Tibial nerve (tissue), 4 donors: Measurements from ENCODE around the gene TMEM63A. TPM values are rescaled to one million over a fixed set of nuclear protein-coding genes. Genes with fewer than 3 reads are reported as not detected.

Experiments
- DNase-seq, 2 donors: peaks; one replicate each; pipeline ENCODE4 v3.0.0-alpha.2; 2019; ENCODE audit warnings: low spot score in 2 of 2
- H3K27ac ChIP-seq, 4 donors: fragments of 200-600 bp; sonication (generic) in 3 of 4; one replicate each; pipeline ENCODE4 v1.5.1; 2017 to 2019; ENCODE audit warnings: mild to moderate bottlenecking in 1 of 4
- H3K27me3 ChIP-seq, 2 donors: fragments of 200-600 bp; sonication (generic) in 1 of 2; one replicate each; pipeline versions ENCODE4 v1.5.1 to v1.6.0; 2017 to 2019
- H3K36me3 ChIP-seq, 3 donors: fragments of 200-600 bp; sonication (generic); one replicate each; pipeline ENCODE4 v1.5.1; 2018 to 2019
- H3K4me1 ChIP-seq, 4 donors: fragments of 200-600 bp; sonication (generic) in 3 of 4; one replicate each; pipeline ENCODE4 v1.5.1; 2017 to 2019
- H3K4me3 ChIP-seq, 4 donors: fragments of 200-600 bp; sonication (generic) in 3 of 4; one replicate each; pipeline ENCODE4 v1.5.1; 2017 to 2019; ENCODE audit warnings: mild to moderate bottlenecking in 1 of 4, moderate library complexity in 1 of 4
- H3K9me3 ChIP-seq, 4 donors: fragments of 200-600 bp; sonication (generic) in 3 of 4; one replicate each; pipeline ENCODE4 v1.5.1; 2017 to 2019
- CTCF ChIP-seq, 5 experiments: fragments of 200-600 bp in 3 of 5; fragments of 450-650 bp in 2 of 5; sonication (generic) in 3 of 5; IDR thresholded peaks; one replicate each; pipeline ENCODE4 v1.5.1; 2016 to 2019; ENCODE audit warnings: antibody characterized with exemption in 5 of 5, mild to moderate bottlenecking in 3 of 5, moderate library complexity in 2 of 5
- EP300 ChIP-seq, 2 donors: sonication (generic); formaldehyde crosslinking; IDR thresholded peaks; one replicate each; pipeline ENCODE4 v1.6.1; 2017; ENCODE audit warnings: antibody characterized with exemption in 2 of 2, mild to moderate bottlenecking in 1 of 2
- POLR2A ChIP-seq, 2 donors: fragments of 450-650 bp; IDR thresholded peaks; one replicate each; pipeline ENCODE4 v1.6.1; 2017; ENCODE audit warnings: antibody characterized with exemption in 2 of 2, mild to moderate bottlenecking in 2 of 2, moderate library complexity in 2 of 2
- WGBS, 2 donors: methylation state at CpG; one replicate each; pipeline ENCODE4 v1.1.5; 2018; 5-methylcytosine and 5-hydroxymethylcytosine counted together
- total RNA-seq, 4 donors: library from RNA; depleted of rRNA; stranded (reverse); fragments of >200 nt; gene quantifications; one replicate each; pipeline ENCODE4 v1.1.0, GENCODE V29; 2016

The TMEM63A gene
- total RNA-seq, 4 donors from 2014 or later, result 63.2 to 91.5 (median 66.7) TPM

DNA sequence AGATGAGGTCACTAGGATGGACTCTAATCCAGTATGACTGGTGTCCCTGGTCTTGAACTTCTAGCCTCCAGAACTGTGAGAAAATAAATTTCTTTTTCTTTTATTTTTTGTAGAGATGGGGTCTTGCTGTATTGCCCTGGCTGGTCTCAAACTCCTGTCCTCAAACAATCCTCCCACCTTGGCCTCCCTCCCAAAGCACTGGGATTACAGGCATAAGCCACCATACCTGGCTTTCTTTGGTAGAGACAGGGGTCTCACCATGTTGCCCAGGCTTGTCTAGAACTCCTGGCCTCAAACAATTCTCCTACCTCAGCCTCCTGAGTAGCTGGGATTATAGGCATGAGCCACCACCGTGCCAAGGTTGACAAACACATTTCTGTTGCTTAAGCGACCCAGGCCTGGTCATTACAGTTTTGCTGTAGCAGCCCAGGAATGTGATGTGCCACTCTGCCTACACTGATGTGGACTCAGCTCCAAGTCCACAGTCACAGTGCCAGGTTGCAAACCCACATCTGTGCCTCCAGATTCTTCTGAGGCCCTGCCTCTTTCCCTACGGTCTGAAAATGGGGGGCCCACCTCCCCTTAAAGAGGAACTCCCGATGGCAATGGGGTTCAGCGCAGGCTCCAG is 25.9 kb upstream of the TMEM63A start:
- Histone ChIP-seq H3K9me3 (no peaks in the 10 kb centered on the region), H3K27me3 (no peaks in the 10 kb centered on the region), H3K4me3 (no peak overlapping the region), H3K36me3 (peaks cover 0 to 1% (median 0%) of the 10 kb centered on the region in 3 donors), H3K27ac (no peak overlapping the region), H3K4me1 (peaks cover 0 to 9% (median 4%) of the 10 kb centered on the region in 4 donors)
- 85 to 87% methylated on average over 5 of the region's 5 CpGs for WGBS, 2 donors
- TF ChIP-seq EP300 (IDR thresholded peaks at IDR 0.05) (no peak), POLR2A (IDR thresholded peaks at IDR 0.05) (no peak), CTCF (IDR thresholded peaks at IDR 0.05) (no peak)
- DNase-seq, result no peak

- no peak for TF ChIP-seq CTCF (IDR thresholded peaks at IDR 0.05)
- TF ChIP-seq EP300 (IDR thresholded peaks at IDR 0.05), result no peak
- TF ChIP-seq POLR2A (IDR thresholded peaks at IDR 0.05), result no peak
- WGBS, 2 donors, result 78 to 93% methylated on average over 6 of the region's 7 CpGs
- no peak overlapping the region for H3K27ac ChIP-seq
- DNase-seq, result no peak
- H3K9me3 ChIP-seq, result no peaks in the 10 kb centered on the region
- no peaks in the 10 kb centered on the region for H3K36me3 ChIP-seq
- no peak overlapping the region for H3K4me3 ChIP-seq
- H3K27me3 ChIP-seq, result no peaks in the 10 kb centered on the region
- peaks cover 0 to 9% (median 4%) of the 10 kb centered on the region in 4 donors for H3K4me1 ChIP-seq
Measured at GRCh38 chr1:225907341-225907740, 25.2 kb upstream of the TMEM63A start.

DNA sequence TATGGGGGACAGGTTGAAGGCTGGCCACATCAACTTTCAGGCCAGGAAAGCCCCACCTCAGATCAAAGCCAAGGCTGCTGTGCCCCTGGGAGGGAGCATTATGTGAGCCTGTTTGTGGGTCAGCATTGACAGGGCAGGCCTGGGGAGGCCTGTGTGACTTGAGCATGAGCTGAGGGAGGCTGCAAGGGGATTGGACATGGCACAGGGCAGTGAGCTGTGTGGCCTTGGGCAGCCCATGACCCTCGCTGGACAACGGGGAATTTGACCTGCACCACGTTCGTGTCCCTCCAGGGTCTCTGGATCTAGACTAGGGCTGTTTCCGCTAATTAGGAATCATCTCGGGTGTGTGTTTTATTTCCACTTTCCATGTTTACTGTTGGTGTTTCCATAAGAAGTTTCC is 24.3 kb upstream of the TMEM63A start:
- DNase-seq, result no peak
- WGBS, 2 donors, result 81 to 85% methylated on average over 6 of the region's 6 CpGs
- TF ChIP-seq EP300 (IDR thresholded peaks at IDR 0.05) (no peak), POLR2A (IDR thresholded peaks at IDR 0.05) (no peak), CTCF (IDR thresholded peaks at IDR 0.05) (no peak)

GRCh38 chr1:225903623-225904022 is 21.4 kb upstream of the TMEM63A start:
- no peaks in the 10 kb centered on the region for H3K27me3 ChIP-seq
- H3K27ac ChIP-seq, result no peak overlapping the region
- TF ChIP-seq EP300 (IDR thresholded peaks at IDR 0.05) (no peak), CTCF (IDR thresholded peaks at IDR 0.05) (no peak), POLR2A (IDR thresholded peaks at IDR 0.05) (no peak)
- no peak for DNase-seq
- no peak overlapping the region for H3K4me3 ChIP-seq
- H3K36me3 ChIP-seq, result no peaks in the 10 kb centered on the region
- no peaks in the 10 kb centered on the region for H3K9me3 ChIP-seq
- 82 to 89% methylated on average over 4 of the region's 4 CpGs for WGBS, 2 donors
- H3K4me1 ChIP-seq, result no peaks in the 10 kb centered on the region

More for the DNA sequence above, 24.3 kb upstream of the TMEM63A start:
- Histone ChIP-seq H3K36me3 (no peaks in the 10 kb centered on the region), H3K4me1 (peaks cover 0 to 5% (median 2%) of the 10 kb centered on the region in 4 donors), H3K27me3 (no peaks in the 10 kb centered on the region), H3K4me3 (no peak overlapping the region), H3K9me3 (no peaks in the 10 kb centered on the region), H3K27ac (no peak overlapping the region)

GRCh38 chr1:225899044-225899925 is 17.1 kb upstream of the TMEM63A start:
- H3K36me3 ChIP-seq, result no peaks in the 10 kb centered on the region
- no peak overlapping the region for H3K4me3 ChIP-seq
- H3K27me3 ChIP-seq, result no peaks in the 10 kb centered on the region
- no peaks in the 10 kb centered on the region for H3K4me1 ChIP-seq
- WGBS, 2 donors, result 31 to 45% methylated on average over 4 of the region's 4 CpGs
- TF ChIP-seq EP300 (IDR thresholded peaks at IDR 0.05) (no peak), POLR2A (IDR thresholded peaks at IDR 0.05) (no peak), CTCF (IDR thresholded peaks at IDR 0.05) (no peak)
- no peaks in the 10 kb centered on the region for H3K9me3 ChIP-seq
- DNase-seq, result no peak
- no peak overlapping the region for H3K27ac ChIP-seq
